ENCODE results near the gene CAST. TPM values are rescaled to one million over a fixed set of nuclear protein-coding genes. Genes with fewer than 3 reads are reported as not detected.

Gene CAST
- total and polyA plus RNA-seq, 8 donors: 26.5 to 100 (median 63.6) TPM

- Histone ChIP-seq H3K27ac (no peak overlapping the region), H3K27me3 (no peaks in the 10 kb centered on the region), H3K36me3 (peaks cover 0 to 51% (median 26%) of the 10 kb centered on the region in 3 donors), H3K4me1 (no peaks in the 10 kb centered on the region), H3K9me3 (no peaks in the 10 kb centered on the region), H3K4me3 (no peak overlapping the region)
- ATAC-seq: no peak
- TF ChIP-seq CTCF (IDR thresholded peaks at IDR 0.05): no peak
- intact Hi-C loops (cut with DNase I): no loop called here
- DNase-seq: no peak
- no peak for FAIRE-seq
- WGBS, 2 donors: 78 to 89% methylated on average over 3 of the region's 3 CpGs
Observed at GRCh38 chr5:96736937-96737336, 74.8 kb downstream of the CAST start.

DNA sequence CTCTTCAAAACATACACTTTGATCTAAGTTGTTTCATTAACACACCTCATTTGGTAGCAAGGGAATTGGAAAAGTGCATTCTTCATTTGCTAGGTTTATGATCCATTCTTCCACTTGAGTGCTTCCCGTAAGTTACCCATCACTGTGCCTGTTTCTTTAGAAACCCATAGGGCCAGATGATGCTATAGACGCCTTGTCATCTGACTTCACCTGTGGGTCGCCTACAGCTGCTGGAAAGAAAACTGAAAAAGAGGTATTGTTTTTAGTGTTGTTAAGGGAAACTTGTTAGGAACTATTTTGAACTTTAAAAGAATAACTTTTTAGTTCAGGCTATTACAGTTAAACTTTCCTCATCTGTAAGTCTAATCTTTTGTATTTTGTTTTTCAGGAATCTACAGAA is 78.9 kb downstream of the CAST start:
- WGBS, 2 donors: 91% methylated on average over 3 of the region's 3 CpGs

DNA sequence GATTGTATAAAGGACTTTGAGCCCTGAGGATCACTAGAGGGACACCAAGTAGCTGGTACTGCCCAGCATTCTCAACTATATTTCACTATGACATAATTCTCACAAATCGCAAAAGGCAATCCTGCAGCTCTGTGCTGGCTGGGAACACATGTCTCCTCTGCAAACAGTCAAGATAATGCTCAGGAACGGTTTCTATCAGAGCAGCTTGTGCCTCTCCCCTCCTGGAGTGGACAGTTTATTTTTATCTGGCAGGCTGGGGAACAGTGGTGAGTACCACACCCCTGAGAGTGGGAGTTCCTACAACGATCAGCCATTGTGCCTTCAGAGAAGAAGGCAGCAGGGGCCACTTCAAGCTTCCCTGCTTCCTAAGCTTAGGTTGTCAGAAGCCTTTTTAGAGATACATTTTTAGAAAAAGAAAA is 79.7 kb downstream of the CAST start:
- ATAC-seq (peak in 2 of 4 donors; percentile 37 to 53), DNase-seq (no peak), FAIRE-seq (no peak)
- H3K36me3 ChIP-seq: peaks cover 0 to 73% (median 41%) of the 10 kb centered on the region in 3 donors
- H3K9me3 ChIP-seq: no peaks in the 10 kb centered on the region
- WGBS, 2 donors: 62 to 70% methylated on average over 3 of the region's 3 CpGs
- H3K4me1 ChIP-seq: no peaks in the 10 kb centered on the region
- no peak overlapping the region for H3K27ac ChIP-seq
- H3K27me3 ChIP-seq: no peaks in the 10 kb centered on the region
- intact Hi-C loops (cut with DNase I): no loop called here
- TF ChIP-seq CTCF (IDR thresholded peaks at IDR 0.05): no peak
- H3K4me3 ChIP-seq: no peak overlapping the region

More for the DNA sequence above, 78.9 kb downstream of the CAST start:
- peaks cover 0 to 78% (median 40%) of the 10 kb centered on the region in 3 donors for H3K36me3 ChIP-seq
- intact Hi-C loops (cut with DNase I): no loop called here
- no peak for DNase-seq
- no peak for ATAC-seq
- no peak for TF ChIP-seq CTCF (IDR thresholded peaks at IDR 0.05)
- no peaks in the 10 kb centered on the region for H3K27me3 ChIP-seq
- H3K4me1 ChIP-seq: no peaks in the 10 kb centered on the region
- FAIRE-seq: no peak
- no peak overlapping the region for H3K4me3 ChIP-seq
- no peak overlapping the region for H3K27ac ChIP-seq
- H3K9me3 ChIP-seq: no peaks in the 10 kb centered on the region

GRCh38 chr5:96742538-96742937 is 80.4 kb downstream of the CAST start:
- intact Hi-C loops (cut with DNase I): no loop called here
- DNase-seq: no peak
- WGBS, 2 donors: 83 to 85% methylated on average over 9 of the region's 9 CpGs
- no peaks in the 10 kb centered on the region for H3K9me3 ChIP-seq
- FAIRE-seq: no peak
- ATAC-seq: no peak
- H3K36me3 ChIP-seq: peaks cover 0 to 71% (median 43%) of the 10 kb centered on the region in 3 donors
- no peak overlapping the region for H3K27ac ChIP-seq
- no peaks in the 10 kb centered on the region for H3K27me3 ChIP-seq
- no peak overlapping the region for H3K4me3 ChIP-seq
- TF ChIP-seq CTCF (IDR thresholded peaks at IDR 0.05): no peak
- no peaks in the 10 kb centered on the region for H3K4me1 ChIP-seq

DNA sequence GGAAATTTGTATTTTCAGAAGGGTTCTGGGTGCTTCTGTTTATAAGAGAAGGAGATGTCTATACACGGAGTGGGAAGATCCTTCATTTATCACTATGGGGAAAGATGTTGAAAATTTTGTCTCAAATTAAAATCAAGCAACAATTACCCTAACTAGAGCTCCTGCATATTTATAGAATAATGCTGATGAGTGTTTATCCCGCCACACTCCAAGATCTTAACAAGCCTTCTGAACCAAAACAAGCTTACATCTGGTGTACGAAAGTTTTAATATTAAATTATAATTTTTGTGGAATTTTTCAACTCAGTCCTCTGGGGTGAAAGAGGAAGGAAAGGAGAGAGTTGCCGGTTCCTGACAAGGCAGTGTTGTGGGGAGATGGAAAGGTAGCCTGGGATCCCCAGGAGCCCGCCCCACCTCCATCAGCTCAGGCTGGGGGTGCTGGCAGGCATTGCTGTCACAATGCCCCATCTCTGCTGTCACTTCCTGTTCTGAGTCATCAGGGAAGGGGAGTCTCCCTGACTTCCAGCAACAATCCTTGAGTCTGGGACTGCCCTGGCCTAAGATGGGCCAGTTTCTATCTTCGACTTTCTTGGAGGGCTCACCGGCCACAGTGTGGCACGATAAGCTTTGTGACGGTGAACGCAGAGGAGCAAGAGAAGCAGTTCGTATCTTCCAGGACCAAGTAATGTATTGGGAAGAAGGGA is 81.0 kb downstream of the CAST start:
- no peaks in the 10 kb centered on the region for H3K27me3 ChIP-seq
- DNase-seq (no peak), FAIRE-seq (no peak), ATAC-seq (peak in 2 of 4 donors; percentile 47 to 53)
- no peak overlapping the region for H3K4me3 ChIP-seq
- TF ChIP-seq CTCF (IDR thresholded peaks at IDR 0.05): no peak
- H3K4me1 ChIP-seq: no peaks in the 10 kb centered on the region
- no peak overlapping the region for H3K27ac ChIP-seq
- H3K36me3 ChIP-seq: peaks cover 0 to 70% (median 38%) of the 10 kb centered on the region in 3 donors
- WGBS, 2 donors: 87% methylated on average over 11 of the region's 11 CpGs
- H3K9me3 ChIP-seq: no peaks in the 10 kb centered on the region
- intact Hi-C loops (cut with DNase I): no loop called here

Measured in pancreas (tissue), 10 donors.